ENCODE data around the gene APMAP. TPM values are rescaled to one million over a fixed set of nuclear protein-coding genes. Genes with fewer than 3 reads are reported as not detected.

APMAP gene
- total RNA-seq, 3 donors from 2014 or later (not counting 1 experiment from before 2014, with no cell fraction given): 205 to 212 (median 207) TPM

GRCh38 chr20:24914388-24915241 is 77.9 kb downstream of the APMAP start:
- H3K36me3 Mint-ChIP-seq: no peaks in the 10 kb centered on the region
- no peak for DNase-seq
- TF ChIP-seq CTCF (IDR thresholded peaks at IDR 0.05): no peak
- no peak overlapping the region for H3K27ac Mint-ChIP-seq
- no peaks in the 10 kb centered on the region for H3K9me3 ChIP-seq (ENCODE audit: control insufficient read depth, insufficient read depth, low read length)
- H3K4me3 ChIP-seq (ENCODE audit: low read length): no peak overlapping the region
- H3K4me1 Mint-ChIP-seq: peaks cover 10 to 11% of the 10 kb centered on the region in 2 donors
- H3K27me3 ChIP-seq (ENCODE audit: control insufficient read depth, insufficient read depth, low read length): no peaks in the 10 kb centered on the region
- WGBS (ENCODE audit: insufficient coverage): 85% methylated on average over 14 of the region's 14 CpGs
- peaks cover 0 to 4% of the 10 kb centered on the region in 2 donors for H3K27me3 Mint-ChIP-seq (ENCODE audit: low read depth in 2 of 2)
- H3K36me3 ChIP-seq (ENCODE audit: control insufficient read depth, insufficient read depth, low read length): no peaks in the 10 kb centered on the region
- peaks cover 10% of the 10 kb centered on the region for H3K4me1 ChIP-seq (ENCODE audit: control insufficient read depth, insufficient read depth, low read length)
- no peak overlapping the region for H3K4me3 Mint-ChIP-seq
- H3K9me3 Mint-ChIP-seq: no peaks in the 10 kb centered on the region
- no peak overlapping the region for H3K27ac ChIP-seq (ENCODE audit: low read length)
- no peak for ATAC-seq
- intact Hi-C loops (cut with micrococcal nuclease): no loop called here

GRCh38 chr20:24913076-24913628 is 79.4 kb downstream of the APMAP start:
- H3K27me3 ChIP-seq (ENCODE audit: control insufficient read depth, insufficient read depth, low read length): no peaks in the 10 kb centered on the region
- Mint-ChIP-seq H3K36me3 (no peaks in the 10 kb centered on the region), H3K9me3 (no peaks in the 10 kb centered on the region), H3K4me3 (no peak overlapping the region), H3K4me1 (peaks cover 3 to 4% of the 10 kb centered on the region in 2 donors), H3K27me3 (ENCODE audit: low read depth in 2 of 2) (peaks cover 0 to 4% of the 10 kb centered on the region in 2 donors), H3K27ac (no peak overlapping the region)
- TF ChIP-seq CTCF (IDR thresholded peaks at IDR 0.05): no peak
- ATAC-seq (no peak), DNase-seq (no peak)
- no peak overlapping the region for H3K27ac ChIP-seq (ENCODE audit: low read length)
- 91% methylated on average over 9 of the region's 9 CpGs for WGBS (ENCODE audit: insufficient coverage)
- H3K9me3 ChIP-seq (ENCODE audit: control insufficient read depth, insufficient read depth, low read length): peaks cover 3% of the 10 kb centered on the region
- H3K4me1 ChIP-seq (ENCODE audit: control insufficient read depth, insufficient read depth, low read length): peaks cover 4% of the 10 kb centered on the region
- intact Hi-C loops (cut with micrococcal nuclease): no loop called here
- H3K4me3 ChIP-seq (ENCODE audit: low read length): no peak overlapping the region
- H3K36me3 ChIP-seq (ENCODE audit: control insufficient read depth, insufficient read depth, low read length): no peaks in the 10 kb centered on the region

Other genes with a start within 250 kb of the APMAP start
- 100 to 1,000 TPM; 590 to 700 (median 619) TPM for gene CST7, start 43.5 kb downstream of the APMAP start, total RNA-seq
- gene ACSS1, start 65.4 kb upstream of the APMAP start, total RNA-seq: 10 to 100 TPM; 46.3 to 67.4 (median 57.4) TPM
- not detected for gene VSX1, start 89.4 kb upstream of the APMAP start, total RNA-seq
- 10 to 100 TPM; 36.4 to 43.1 (median 41.4) TPM for gene ENTPD6, start 203.0 kb upstream of the APMAP start, total RNA-seq

Data from natural killer cell (primary cell).